Measurements from ENCODE around the gene ZDHHC3. TPM values are rescaled to one million over a fixed set of nuclear protein-coding genes. Genes with fewer than 3 reads are reported as not detected.

Gene ZDHHC3
- total RNA-seq, 2 donors from 2014 or later, result 64.6 to 91.7 TPM

- intact Hi-C loops (cut with DNase I), result no loop called here
- TF ChIP-seq POLR2AphosphoS5 (IDR thresholded peaks at IDR 0.05) (no peak), POLR2A (IDR thresholded peaks at IDR 0.05) (no peak)
- TF ChIP-seq, protein P1, sequence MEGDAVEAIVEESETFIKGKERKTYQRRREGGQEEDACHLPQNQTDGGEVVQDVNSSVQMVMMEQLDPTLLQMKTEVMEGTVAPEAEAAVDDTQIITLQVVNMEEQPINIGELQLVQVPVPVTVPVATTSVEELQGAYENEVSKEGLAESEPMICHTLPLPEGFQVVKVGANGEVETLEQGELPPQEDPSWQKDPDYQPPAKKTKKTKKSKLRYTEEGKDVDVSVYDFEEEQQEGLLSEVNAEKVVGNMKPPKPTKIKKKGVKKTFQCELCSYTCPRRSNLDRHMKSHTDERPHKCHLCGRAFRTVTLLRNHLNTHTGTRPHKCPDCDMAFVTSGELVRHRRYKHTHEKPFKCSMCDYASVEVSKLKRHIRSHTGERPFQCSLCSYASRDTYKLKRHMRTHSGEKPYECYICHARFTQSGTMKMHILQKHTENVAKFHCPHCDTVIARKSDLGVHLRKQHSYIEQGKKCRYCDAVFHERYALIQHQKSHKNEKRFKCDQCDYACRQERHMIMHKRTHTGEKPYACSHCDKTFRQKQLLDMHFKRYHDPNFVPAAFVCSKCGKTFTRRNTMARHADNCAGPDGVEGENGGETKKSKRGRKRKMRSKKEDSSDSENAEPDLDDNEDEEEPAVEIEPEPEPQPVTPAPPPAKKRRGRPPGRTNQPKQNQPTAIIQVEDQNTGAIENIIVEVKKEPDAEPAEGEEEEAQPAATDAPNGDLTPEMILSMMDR (IDR thresholded peaks at IDR 0.05), result no peak
- DNase-seq (ENCODE audit: low spot score), result no peak
- Histone ChIP-seq H3K27me3 (replicated peaks; ENCODE audit: insufficient read depth) (no peaks in the 10 kb centered on the region), H3K4me1 (replicated peaks) (no peaks in the 10 kb centered on the region), H3K9me3 (no peaks in the 10 kb centered on the region), H3K27ac (no peak overlapping the region), H3K4me3 (no peak overlapping the region), H3K36me3 (no peaks in the 10 kb centered on the region)
- 100% methylated on average over 1 of the region's 1 CpG for WGBS
Observed at GRCh38 chr3:45009868-45010267, 33.9 kb upstream of the ZDHHC3 start.

DNA sequence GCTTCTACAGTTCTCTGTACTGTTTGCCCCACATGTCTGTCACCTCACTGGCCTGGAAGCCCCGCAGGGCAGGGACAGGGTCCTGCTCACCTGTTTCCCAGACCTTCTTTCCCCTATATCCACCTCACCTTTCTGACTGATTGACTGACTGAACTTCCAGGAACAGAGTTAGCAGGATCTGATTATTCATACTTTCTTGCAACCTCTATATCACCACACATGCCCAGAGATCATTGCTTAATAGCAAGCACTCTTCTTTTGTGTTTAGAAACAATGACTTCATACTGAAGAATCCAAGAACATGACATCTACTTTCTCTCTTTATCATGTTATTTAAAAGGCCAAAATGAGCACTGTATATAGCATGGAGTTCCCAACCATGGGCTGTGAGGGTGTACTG lies 32.1 kb upstream of the ZDHHC3 start:
- TF ChIP-seq POLR2AphosphoS5 (IDR thresholded peaks at IDR 0.05) (no peak), POLR2A (IDR thresholded peaks at IDR 0.05) (no peak)
- TF ChIP-seq, protein P1 (IDR thresholded peaks at IDR 0.05), result no peak
- Histone ChIP-seq H3K9me3 (no peaks in the 10 kb centered on the region), H3K27me3 (replicated peaks; ENCODE audit: insufficient read depth) (no peaks in the 10 kb centered on the region), H3K4me1 (replicated peaks) (no peaks in the 10 kb centered on the region), H3K27ac (no peak overlapping the region), H3K4me3 (no peak overlapping the region), H3K36me3 (no peaks in the 10 kb centered on the region)
- DNase-seq (ENCODE audit: low spot score), result no peak
- intact Hi-C loops (cut with DNase I), result no loop called here
- 100% methylated on average over 1 of the region's 1 CpG for WGBS

DNA sequence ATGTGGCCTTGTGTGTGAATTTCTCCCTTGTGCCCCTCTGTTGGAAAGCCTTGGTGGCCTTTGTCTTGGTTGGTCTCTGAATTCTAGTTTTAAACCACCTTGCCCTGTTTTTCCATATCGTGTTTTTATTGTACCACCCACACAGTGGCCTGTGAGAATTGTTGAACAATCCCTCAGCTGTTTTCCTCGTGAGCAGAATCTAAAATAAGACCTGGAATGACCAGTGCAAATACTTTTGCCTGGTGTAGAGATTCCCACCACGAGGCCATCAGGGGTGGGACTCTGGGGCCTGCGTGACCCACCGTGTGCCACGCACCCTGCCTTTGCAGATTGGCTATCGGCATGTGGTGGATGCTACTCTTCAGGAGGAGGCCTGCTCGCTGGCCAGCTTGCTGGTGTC lies 31.1 kb upstream of the ZDHHC3 start:
- no peaks in the 10 kb centered on the region for H3K36me3 ChIP-seq
- H3K27me3 ChIP-seq (replicated peaks; ENCODE audit: insufficient read depth), result no peaks in the 10 kb centered on the region
- no peak for TF ChIP-seq POLR2A (IDR thresholded peaks at IDR 0.05)
- TF ChIP-seq POLR2AphosphoS5 (IDR thresholded peaks at IDR 0.05), result no peak
- TF ChIP-seq, protein P1 (IDR thresholded peaks at IDR 0.05), result no peak
- no peak for DNase-seq (ENCODE audit: low spot score)
- H3K4me3 ChIP-seq, result no peak overlapping the region
- intact Hi-C loops (cut with DNase I), result no loop called here
- H3K4me1 ChIP-seq (replicated peaks), result no peaks in the 10 kb centered on the region
- no peaks in the 10 kb centered on the region for H3K9me3 ChIP-seq
- H3K27ac ChIP-seq, result no peak overlapping the region
- 88% methylated on average over 8 of the region's 8 CpGs for WGBS

GRCh38 chr3:45003859-45004258 lies 27.9 kb upstream of the ZDHHC3 start:
- H3K27me3 ChIP-seq (replicated peaks; ENCODE audit: insufficient read depth), result no peaks in the 10 kb centered on the region
- no peaks in the 10 kb centered on the region for H3K4me1 ChIP-seq (replicated peaks)
- TF ChIP-seq, protein P1 (IDR thresholded peaks at IDR 0.05), result no peak
- TF ChIP-seq POLR2A (IDR thresholded peaks at IDR 0.05), result no peak
- TF ChIP-seq POLR2AphosphoS5 (IDR thresholded peaks at IDR 0.05), result no peak
- intact Hi-C loops (cut with DNase I), result no loop called here
- no peak for DNase-seq (ENCODE audit: low spot score)
- no peaks in the 10 kb centered on the region for H3K9me3 ChIP-seq
- no peaks in the 10 kb centered on the region for H3K36me3 ChIP-seq
- H3K27ac ChIP-seq, result no peak overlapping the region
- H3K4me3 ChIP-seq, result no peak overlapping the region
- WGBS, result 92% methylated on average over 2 of the region's 2 CpGs

GRCh38 chr3:45003406-45003805 lies 27.4 kb upstream of the ZDHHC3 start:
- intact Hi-C loops (cut with DNase I), result no loop called here

More at GRCh38 chr3:45003406-45003805, 27.4 kb upstream of the ZDHHC3 start:
- Histone ChIP-seq H3K9me3 (no peaks in the 10 kb centered on the region), H3K27me3 (replicated peaks; ENCODE audit: insufficient read depth) (no peaks in the 10 kb centered on the region), H3K4me3 (no peak overlapping the region), H3K27ac (no peak overlapping the region), H3K36me3 (no peaks in the 10 kb centered on the region), H3K4me1 (replicated peaks) (no peaks in the 10 kb centered on the region)
- TF ChIP-seq POLR2A (IDR thresholded peaks at IDR 0.05) (no peak), POLR2AphosphoS5 (IDR thresholded peaks at IDR 0.05) (no peak)
- TF ChIP-seq, protein P1 (IDR thresholded peaks at IDR 0.05), result no peak
- DNase-seq (ENCODE audit: low spot score), result no peak
